ENCODE data around the gene CHRDL2. TPM values are rescaled to one million over a fixed set of nuclear protein-coding genes. Genes with fewer than 3 reads are reported as not detected.

Gene CHRDL2
- total RNA-seq, 1 donor from 2014 or later, result 312 TPM

DNA sequence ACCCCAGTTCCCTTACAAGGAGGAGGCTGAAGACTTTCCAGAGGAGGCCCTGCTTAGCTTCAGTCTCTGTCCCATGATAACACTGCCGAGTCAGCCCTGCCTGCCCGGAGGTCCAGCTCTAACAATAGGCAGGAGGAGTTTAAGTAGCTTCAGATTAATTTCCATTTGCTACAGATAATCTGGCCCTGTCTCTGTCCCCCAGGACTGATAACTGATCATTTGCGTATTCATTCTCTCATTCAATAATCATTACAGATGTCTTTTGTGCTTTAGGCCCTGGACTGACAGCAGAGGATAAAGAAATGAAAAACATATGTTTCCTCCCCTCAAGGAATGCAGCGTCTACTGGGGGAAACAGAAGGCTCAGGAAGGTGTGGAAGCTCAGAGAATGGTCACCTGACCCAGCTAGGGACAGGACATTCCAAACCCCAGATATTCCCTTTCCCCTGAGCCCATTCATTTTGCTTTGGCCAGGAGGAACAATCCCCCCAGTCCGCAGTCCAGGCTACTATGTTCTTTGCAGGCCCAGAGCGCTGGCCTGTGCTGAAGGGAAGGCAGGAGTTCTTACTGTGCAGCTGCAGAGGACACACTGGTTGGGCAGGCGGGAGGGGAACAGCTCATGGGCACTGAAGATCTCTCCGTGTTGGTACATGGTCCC is 20.8 kb downstream of the CHRDL2 start:
- DNase-seq (ENCODE audit: low spot score), result no peak

DNA sequence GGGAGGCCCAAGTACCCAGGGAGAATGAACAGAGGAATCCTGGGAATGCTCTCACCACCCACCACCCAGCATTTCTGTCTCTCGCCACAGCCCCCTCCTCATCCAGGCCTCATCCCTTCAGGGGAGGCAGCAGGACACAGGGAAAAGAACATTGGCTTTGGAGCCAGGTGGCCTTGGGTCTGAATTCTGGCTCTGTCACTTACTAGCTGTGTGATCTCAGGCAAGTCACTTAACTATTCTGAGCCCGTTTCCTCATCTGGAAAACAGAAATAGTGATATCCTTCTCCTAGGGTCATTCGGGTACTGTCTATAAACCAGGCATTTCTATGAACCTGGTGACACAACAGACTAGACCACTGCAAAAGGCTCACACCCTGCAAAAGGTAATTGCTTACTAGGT is 22.1 kb downstream of the CHRDL2 start:
- DNase-seq (ENCODE audit: low spot score), result no peak

DNA sequence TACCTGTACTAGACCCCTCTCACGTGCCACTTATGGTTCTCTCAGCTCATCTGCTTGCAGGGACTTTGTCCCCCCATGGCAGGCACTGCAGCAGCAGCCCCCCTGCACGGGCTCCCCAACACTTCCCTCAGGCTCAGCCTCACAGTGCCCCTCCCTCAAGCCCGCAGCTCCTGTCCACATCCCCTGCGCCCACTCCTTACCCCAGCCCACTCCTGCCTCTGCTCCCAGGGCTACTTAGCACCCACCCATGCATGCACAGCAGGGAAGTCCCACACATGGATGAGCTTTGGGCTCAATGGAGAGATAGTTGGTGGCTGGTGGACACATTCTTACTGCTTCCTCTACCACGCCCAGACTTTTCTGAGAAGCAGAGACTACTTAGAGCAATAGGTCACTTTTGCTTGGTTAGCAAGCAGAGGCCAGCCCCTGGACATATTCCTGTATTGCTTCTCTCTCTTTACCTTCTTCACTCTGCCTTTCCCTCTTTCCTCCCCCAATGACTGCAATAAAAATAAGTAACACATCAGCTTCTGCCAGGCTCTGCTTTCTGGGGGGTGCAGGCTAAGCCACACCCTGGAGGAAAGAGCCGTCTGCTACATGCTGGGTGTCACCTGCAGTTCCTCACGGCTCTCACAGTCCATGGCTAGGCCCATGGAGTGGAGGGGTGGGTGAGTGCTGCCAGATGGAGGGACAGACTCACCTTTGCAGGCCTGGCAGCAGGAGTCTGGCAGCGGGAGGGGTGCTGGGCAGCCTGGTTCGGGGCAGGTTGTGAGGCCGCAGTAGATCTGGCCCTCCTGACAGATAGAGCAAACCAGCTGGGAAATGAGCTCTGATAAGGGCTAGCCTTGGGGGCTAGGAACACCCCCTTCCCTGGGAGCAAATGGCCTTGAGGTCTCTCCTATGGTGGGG is 23.4 kb downstream of the CHRDL2 start:
- DNase-seq (ENCODE audit: low spot score), result no peak

DNA sequence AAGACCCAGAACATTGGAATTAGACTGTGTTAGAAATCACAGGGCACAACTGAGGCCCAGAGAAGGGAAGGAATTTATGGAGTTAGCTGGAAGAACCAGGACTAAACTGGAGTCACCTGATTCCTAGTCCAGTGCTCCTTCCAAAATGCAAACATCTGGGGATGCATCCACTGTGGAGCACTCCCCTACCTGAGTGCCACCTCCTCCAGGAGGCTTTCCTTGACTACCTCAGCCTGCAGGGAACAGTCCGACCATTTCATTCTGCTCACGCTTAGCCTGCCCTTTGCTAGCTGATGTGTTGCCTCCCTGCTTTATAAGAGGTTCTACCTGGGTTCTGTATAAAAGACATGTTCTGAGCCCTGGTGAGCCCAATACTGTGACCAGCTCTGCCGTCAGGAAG is 24.0 kb downstream of the CHRDL2 start:
- DNase-seq (ENCODE audit: low spot score), result no peak

DNA sequence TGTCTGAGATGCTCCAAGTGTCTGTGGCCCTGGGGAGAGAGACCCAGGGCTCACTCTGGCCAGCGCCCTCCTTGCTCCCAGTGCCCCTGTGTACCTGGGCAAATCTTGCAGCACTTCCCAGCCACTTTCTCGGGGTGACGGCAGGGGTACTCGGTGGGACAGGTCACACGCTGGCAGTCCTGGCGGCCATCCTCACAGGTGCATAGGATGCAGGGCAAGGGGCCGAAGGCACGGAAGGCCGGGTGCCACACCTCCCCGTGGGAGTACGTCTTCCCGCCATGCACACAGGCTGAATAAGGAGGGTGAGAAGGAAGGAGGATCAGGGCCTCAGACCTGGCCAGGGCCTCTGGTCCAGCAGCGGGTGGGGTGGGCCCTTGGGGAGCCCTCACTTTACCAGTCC is 28.0 kb downstream of the CHRDL2 start:
- DNase-seq (ENCODE audit: low spot score), result no peak

DNA sequence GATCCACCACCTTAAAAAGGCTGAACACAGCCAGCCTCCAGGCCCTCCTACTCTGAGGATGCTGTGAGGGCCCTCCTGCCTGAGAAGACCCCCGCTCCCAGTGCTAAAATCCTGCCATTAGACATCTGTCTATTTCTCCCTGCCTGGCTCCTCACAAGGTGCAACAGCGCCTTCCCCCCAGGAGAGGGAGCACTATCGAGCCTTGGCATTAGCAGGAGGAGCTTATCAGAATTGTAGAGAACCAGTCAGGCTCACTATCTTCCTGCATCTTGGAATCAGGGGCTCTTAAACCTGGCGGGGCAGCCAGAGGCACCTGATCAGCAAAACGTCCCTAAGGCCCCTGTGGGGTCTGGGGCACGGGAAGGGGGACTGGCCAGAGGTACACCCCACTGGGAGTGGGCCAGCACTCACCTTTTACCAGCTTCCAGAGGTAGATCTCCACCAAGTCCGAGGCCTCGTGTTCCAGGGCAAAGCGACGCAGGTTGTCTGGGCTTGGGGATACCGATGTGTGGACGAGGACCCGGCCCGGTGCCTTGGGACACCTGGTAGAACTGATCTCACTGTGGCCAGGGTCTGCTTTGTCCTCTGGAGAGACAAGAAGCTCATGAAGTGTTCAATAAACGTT is 28.7 kb downstream of the CHRDL2 start:
- peak; percentile 54 for DNase-seq (ENCODE audit: low spot score)

DNA sequence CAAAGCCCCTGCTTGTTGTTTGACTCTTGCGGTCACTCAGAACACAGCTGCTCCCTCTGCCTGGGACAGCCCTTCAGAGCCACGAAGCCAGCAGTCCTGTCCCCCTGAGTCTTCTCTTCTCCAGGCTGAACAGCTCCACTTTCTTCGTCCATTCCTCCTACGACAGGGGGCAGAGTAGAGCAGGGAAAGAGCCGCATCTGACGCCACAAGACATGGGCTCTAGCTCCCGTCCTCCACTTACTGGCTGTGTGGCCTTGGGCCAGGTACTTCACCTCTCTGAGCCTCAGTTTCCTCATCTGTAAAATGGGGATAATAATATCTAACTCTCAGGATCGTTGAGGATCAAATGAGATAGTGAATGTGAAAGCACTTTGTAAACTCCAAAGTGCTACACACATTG is 29.9 kb downstream of the CHRDL2 start:
- no peak for DNase-seq (ENCODE audit: low spot score)

DNA sequence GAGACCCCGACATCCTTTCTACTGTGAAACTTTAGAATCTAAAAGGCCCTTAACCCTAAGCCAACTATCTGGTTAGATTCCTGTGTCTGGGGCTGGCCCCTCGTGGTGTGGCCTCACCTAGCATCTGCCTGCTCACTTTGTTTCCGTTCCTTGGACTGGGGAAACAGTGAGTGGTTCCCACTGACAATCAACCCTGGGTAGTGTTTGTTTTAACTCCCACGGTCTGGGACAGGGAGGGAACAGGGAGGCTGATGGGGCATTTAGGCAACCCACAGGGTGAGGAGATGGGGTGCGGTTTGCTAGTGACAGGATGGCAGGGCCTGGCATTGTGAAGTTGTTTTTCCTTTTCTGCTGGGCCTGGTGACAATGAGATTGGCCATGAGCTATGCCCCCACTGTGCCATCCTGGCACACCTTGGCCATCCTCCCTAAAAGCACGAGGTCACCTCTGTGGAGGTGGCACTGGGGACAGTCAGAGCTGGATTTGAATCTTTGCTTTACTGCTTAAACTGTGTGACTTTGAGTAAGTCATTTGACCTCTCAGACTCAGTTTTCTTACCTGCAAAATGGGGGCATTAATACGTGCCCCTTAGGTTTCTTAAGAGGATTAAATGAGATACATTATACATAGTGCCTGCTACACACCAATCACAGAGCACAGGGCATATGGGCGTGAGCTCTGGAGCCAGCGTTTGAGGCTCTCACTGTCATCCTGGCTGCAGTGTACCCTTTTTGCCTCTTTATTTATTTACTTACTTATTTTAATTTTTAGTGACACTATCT is 31.4 kb downstream of the CHRDL2 start:
- no peak for DNase-seq (ENCODE audit: low spot score)

DNA sequence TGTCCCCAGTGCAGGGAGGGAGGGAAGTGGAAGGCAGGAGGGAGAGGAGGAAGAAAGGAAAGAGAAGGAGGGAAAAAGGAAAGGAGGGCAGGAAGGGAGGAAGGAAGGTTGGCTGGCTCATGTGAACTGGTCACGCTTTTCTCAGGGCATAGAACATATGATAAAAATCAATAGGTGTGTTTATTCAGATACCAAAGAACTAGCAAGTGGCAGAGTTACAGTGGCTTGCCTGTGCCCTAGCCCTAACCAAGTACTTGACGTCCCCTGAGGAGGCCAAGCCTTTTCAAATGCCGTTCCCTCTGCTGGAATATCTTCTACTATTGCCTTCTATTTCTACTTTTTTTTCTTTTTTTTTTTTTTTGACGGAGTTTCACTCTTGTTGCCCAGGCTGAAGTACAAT is 33.5 kb downstream of the CHRDL2 start:
- DNase-seq (ENCODE audit: low spot score), result peak; percentile 59

DNA sequence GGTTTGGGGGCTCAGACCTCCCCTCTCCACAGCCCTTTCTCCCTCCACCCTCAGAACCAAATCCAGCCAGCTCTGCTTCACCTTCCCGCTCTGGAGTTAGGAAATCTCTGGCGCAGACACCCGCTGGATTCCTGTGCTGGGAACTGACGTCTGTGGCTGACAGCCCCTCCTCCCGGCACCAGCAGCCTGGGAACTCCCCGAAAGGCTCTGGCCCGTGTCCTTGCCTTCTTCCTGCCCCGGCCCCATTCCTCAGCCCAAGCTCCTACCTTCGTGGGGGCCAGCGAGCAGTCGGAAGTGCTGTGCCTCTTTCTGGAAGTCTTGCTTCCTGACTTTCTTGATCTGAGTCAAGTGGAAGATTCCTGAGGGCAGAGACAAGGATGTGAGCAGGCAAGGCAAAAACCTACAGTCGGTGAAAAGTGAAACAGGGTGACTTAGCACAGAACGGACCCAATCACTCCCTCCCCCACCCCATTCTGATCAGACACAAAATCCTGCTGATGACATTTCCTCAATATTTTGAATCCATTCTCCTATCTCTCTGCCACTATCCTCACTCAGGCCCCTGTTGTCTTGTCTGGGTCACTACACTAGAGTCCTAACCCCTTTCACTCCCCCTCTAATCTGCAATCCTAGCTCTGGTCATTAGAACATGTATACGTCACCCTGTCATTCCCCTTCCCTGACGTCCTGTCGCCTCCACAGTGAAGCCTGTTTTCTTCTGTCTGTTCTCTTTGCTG is 34.1 kb downstream of the CHRDL2 start:
- peak; percentile 80 for DNase-seq (ENCODE audit: low spot score)

DNA sequence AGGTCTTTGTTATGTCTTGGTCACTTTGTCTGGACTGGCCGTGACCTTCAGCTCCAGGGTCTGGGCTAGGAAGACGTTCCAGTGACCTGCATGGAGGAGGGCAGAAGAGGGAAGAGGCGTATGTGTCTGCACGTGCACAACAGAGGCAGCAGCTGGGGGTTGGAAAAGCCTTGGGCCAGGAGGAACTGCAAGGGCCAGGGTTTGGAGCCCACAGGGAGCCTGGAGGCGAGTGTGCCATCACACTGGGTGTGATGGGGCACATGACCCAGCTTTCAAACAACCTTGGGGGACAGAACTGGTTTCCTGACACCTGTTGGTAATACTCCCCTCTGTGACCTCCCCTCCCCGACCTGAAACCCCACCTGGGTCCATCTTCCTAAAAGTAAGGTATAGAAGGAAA is 34.7 kb downstream of the CHRDL2 start:
- no peak for DNase-seq (ENCODE audit: low spot score)

DNA sequence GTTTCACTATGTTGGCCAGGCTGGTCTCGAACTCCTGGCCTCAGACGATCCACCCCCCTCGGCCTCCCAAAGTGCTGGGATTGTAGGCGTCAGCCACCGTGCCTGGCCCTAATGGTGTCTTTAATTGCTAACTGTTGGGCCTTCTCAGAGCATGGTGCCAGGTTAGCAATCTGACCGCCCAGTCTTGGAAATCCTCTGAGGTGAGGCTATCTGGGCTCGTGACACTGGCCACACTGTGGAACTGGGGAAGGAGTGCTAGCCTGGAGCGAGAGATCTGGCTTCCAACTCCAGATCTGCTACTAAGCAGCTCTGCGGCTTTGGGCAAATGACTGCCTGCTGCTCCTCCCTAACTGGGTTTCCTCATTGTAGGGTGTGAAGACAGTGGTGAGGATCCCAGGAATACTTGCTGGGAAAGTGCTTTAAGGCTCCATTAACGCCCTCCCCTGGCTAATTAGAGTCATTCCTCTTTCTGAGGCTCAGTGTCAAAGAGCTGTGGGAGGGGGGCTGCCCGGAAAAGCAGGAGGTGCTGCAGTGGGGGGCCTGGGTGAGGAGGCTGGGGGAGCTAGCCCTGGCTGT is 35.4 kb downstream of the CHRDL2 start:
- no peak for DNase-seq (ENCODE audit: low spot score)

DNA sequence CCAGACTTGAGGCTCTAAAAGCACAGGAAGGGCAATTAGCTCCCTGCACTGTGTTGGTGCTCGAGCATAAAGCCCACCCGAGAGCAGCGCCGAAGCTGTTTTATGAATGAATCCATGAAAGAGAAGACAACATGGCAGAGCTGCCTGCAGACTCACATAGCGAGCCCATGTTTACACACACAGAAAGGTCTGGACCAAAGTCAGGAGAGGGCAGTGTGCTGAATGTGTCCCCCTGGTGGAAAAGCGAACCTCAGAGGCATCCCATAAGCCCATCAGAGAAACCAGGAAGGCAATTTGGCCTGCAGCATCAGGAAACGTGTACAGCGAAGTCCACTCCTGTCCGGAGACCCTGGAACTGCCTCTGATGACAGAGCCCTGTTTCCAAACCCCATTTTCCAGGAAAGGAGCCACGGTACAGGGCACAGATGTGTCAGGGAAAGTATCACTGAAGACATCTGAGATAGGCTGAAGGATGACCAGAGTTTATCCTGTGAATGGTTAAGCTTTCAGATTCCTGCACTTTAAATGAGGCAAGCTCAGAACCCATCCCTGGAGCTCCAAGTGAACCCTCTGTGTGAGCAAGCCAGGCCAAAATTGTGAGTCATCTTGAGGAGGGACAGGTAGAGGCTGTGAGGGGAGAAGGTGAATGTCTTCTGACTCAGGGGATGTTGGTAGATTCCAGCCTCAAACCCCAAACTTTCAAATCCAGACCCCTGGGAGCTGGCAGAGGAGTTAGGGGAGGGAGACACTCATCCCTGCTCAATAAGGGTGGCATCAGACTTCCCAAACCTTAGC is 36.9 kb downstream of the CHRDL2 start:
- no peak for DNase-seq (ENCODE audit: low spot score)

DNA sequence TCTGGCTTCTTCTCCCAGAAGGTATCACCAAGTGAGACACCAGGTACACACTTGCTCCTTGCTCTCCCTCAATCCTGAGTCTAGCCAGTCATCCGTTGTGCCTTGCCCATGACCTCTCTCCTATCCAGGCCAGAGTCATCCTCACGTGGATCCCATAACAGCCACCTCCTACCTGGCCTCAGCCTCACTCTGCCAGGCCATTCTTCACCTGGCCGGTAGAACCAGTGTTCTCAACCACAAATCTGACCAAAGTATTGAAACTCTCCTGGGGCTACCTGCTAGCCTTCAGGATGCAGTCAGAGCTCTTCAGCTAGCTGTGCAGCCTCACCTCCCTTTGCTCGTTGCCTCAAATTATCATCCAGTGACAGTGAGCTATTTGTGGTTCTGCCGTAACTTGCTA is 37.7 kb downstream of the CHRDL2 start:
- DNase-seq (ENCODE audit: low spot score), result no peak

DNA sequence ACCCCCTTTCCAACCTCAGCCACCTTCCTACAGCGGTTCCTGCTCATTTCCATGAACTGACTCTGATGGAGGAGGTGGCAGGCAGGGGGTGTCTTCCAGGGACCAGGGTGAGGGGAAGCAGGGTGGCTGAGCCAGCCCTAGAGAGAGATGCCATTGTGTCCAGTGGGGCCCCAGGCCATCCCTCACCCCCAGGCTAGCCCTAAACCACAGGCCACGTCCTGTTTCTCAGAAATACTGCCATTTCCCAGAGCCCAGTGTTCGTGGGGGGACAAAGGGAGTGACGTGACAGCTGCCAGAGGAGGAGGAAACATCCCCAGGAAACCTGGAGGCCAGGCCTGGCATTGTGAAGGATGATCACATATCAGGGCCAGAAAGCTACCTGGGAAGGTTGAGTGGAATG is 39.5 kb downstream of the CHRDL2 start:
- DNase-seq (ENCODE audit: low spot score), result no peak

DNA sequence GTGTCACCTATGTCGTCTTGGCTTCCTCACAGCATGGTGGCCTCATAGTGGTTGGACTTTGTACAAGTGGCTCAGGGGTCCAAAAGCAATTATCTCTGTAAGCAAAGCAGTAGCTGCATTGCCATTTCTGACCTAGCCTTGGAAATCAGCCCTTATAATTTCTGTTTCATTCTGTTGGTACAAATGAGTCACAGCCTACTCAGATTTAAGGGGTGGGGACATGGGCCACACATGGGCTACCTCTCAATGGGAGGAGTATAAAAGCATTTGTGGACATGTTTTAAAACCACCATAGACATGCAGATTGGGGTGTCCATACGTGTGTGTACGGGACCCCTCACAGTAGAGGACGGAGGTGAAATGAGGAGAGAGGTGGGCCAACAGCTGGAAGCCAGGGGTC is 41.6 kb downstream of the CHRDL2 start:
- DNase-seq (ENCODE audit: low spot score), result no peak

DNA sequence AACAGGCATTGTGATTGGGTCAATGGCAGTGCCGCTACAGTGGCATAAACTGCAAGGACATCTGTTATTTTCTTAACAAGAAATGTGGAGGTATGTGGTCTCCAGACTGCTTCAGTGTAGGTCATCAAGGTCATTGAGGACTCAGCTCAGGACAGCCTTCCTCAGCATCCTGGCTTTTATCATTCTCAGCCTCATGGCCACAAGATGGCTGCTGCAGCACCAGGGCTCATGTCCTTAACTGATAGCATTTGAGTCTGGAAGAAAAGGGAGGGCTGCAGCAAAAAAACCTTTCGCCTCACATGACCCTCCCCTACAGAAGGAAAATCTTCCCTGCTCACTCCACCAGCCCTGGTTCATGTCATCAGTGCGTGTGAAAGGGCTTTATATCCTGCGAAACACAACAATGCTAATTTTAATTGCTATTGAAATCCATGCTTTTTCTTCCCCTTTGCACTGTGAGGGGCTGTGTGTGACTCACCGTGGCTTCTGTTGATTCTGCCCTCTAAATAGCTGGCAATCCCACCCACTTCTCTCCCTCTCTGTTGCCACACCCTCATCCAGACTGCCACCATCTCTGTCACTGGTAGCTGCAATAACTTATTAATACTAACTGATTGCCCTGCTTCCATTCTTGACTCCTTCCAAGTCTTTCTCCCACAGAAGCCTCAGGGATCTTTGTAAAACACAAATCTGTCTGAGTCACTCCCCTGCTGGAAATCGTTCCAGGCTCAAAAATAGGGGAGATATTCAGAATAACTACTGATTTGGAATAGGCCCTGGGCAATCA is 43.8 kb downstream of the CHRDL2 start:
- DNase-seq (ENCODE audit: low spot score), result no peak

DNA sequence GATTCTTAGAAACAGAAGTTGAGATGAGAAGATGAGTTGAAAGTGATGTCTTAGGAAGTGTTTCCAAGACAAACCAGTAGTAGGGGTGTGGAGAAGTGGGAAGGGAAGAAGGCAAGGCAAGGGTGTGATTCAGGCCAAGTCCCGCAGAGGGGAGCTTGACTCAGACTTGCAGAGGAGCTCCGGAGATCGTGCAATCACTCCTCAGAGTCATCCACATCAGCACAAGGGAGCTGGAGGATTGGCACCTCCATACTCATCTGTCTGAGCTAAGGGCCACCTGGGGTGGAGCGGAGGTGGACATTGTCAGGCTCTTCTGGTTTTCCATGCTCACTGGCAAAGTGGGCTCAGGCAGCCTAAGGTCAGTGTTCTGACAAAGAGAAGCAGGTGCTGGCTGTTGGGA is 44.4 kb downstream of the CHRDL2 start:
- DNase-seq (ENCODE audit: low spot score), result no peak

DNA sequence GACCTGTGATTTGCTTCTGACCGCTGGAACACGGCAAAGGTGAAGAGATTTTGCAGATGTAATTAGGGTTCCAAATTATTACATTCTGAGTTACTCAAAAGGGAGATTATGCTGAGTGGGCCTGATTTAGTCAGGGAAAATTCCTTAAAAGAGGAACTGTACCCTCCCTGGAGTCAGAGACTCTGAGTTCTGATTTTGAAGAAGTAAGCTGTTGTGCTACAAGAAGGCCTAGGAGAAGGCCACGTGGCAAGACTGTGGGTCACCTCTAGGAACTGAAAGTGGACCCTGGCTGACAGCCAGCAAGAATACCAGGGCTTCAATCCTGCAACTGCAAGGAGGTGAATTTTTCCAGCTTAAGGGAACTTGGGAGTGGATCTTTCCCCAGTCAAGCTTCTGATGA is 45.3 kb downstream of the CHRDL2 start:
- peak; percentile 49 for DNase-seq (ENCODE audit: low spot score)

Measured in mucosa of gallbladder (tissue), 1 donor.